ENCODE data around the gene UTP15. TPM values are rescaled to one million over a fixed set of nuclear protein-coding genes. Genes with fewer than 3 reads are reported as not detected.

Gene UTP15
- total and polyA plus RNA-seq, 4 donors = 5.0 to 17.0 (median 10.5) TPM

DNA sequence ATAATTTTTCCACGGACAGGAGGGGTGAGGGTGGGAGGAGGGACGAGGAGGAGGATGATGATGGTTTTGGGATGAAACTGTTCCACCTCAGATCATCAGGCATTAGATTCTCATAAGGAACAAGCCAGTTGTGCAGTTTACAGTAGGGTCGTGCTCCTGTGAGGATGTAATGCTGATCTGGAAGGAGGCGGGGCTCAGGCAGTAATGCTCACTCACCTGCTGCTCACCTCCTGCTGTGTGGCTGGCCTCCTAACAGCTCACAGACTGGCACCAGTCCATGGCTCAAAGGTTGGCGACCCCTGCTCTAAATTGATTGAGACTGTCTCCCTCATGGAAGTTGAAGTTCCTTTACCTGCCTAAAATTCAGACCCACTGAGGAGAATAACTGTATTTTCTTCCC, 33.3 kb upstream of the UTP15 start:
- WGBS, 2 donors = 82 to 87% methylated on average over 5 of the region's 5 CpGs
- H3K27me3 ChIP-seq (ENCODE audit: control insufficient read depth in 1 of 2, insufficient read depth in 2 of 2, low read length in 1 of 2) = no peaks in the 10 kb centered on the region
- H3K36me3 ChIP-seq (ENCODE audit: control insufficient read depth in 1 of 2, insufficient read depth in 2 of 2, low read length in 1 of 2) = no peaks in the 10 kb centered on the region
- DNase-seq (no peak), ATAC-seq (ENCODE audit: low FRiP score) (no peak)
- intact Hi-C loops (cut with DNase I) = no loop called here
- H3K4me1 ChIP-seq (ENCODE audit: control insufficient read depth in 1 of 2, insufficient read depth in 2 of 2, low read length in 2 of 2) = peaks cover 0 to 2% of the 10 kb centered on the region in 2 donors
- H3K4me3 ChIP-seq (ENCODE audit: low read length in 2 of 2) = no peak overlapping the region
- H3K27ac ChIP-seq (ENCODE audit: low read depth in 1 of 2, low read length in 2 of 2) = no peak overlapping the region
- H3K9me3 ChIP-seq (ENCODE audit: control insufficient read depth, low read length) = no peaks in the 10 kb centered on the region

- H3K36me3 ChIP-seq (ENCODE audit: control insufficient read depth in 1 of 2, insufficient read depth in 2 of 2, low read length in 1 of 2) = no peaks in the 10 kb centered on the region
- no peaks in the 10 kb centered on the region for H3K9me3 ChIP-seq (ENCODE audit: control insufficient read depth, low read length)
- H3K27me3 ChIP-seq (ENCODE audit: control insufficient read depth in 1 of 2, insufficient read depth in 2 of 2, low read length in 1 of 2) = no peaks in the 10 kb centered on the region
- H3K4me3 ChIP-seq (ENCODE audit: low read length in 2 of 2) = no peak overlapping the region
- H3K4me1 ChIP-seq (ENCODE audit: control insufficient read depth in 1 of 2, insufficient read depth in 2 of 2, low read length in 2 of 2) = peaks cover 0 to 2% of the 10 kb centered on the region in 2 donors
- intact Hi-C loops (cut with DNase I) = no loop called here
- 76 to 77% methylated on average over 5 of the region's 5 CpGs for WGBS, 2 donors
- no peak for ATAC-seq (ENCODE audit: low FRiP score)
- no peak overlapping the region for H3K27ac ChIP-seq (ENCODE audit: low read depth in 1 of 2, low read length in 2 of 2)
- no peak for DNase-seq
These were observed 31.4 kb upstream of the UTP15 start for GRCh38 chr5:73534011-73534644.

GRCh38 chr5:73534971-73535370, 30.6 kb upstream of the UTP15 start:
- no peaks in the 10 kb centered on the region for H3K36me3 ChIP-seq (ENCODE audit: control insufficient read depth in 1 of 2, insufficient read depth in 2 of 2, low read length in 1 of 2)
- intact Hi-C loops (cut with DNase I) = no loop called here
- no peaks in the 10 kb centered on the region for H3K27me3 ChIP-seq (ENCODE audit: control insufficient read depth in 1 of 2, insufficient read depth in 2 of 2, low read length in 1 of 2)
- no peak overlapping the region for H3K27ac ChIP-seq (ENCODE audit: low read depth in 1 of 2, low read length in 2 of 2)
- H3K4me3 ChIP-seq (ENCODE audit: low read length in 2 of 2) = no peak overlapping the region
- no peak for DNase-seq
- H3K4me1 ChIP-seq (ENCODE audit: control insufficient read depth in 1 of 2, insufficient read depth in 2 of 2, low read length in 2 of 2) = peaks cover 2% of the 10 kb centered on the region in 2 donors
- 92 to 99% methylated on average over 2 of the region's 2 CpGs for WGBS, 2 donors
- no peaks in the 10 kb centered on the region for H3K9me3 ChIP-seq (ENCODE audit: control insufficient read depth, low read length)
- no peak for ATAC-seq (ENCODE audit: low FRiP score)

GRCh38 chr5:73539730-73540129, 25.8 kb upstream of the UTP15 start:
- Histone ChIP-seq H3K27ac (ENCODE audit: low read depth in 1 of 2, low read length in 2 of 2) (no peak overlapping the region), H3K4me1 (ENCODE audit: control insufficient read depth in 1 of 2, insufficient read depth in 2 of 2, low read length in 2 of 2) (peaks cover 3% of the 10 kb centered on the region in 2 donors), H3K9me3 (ENCODE audit: control insufficient read depth, low read length) (no peaks in the 10 kb centered on the region), H3K36me3 (ENCODE audit: control insufficient read depth in 1 of 2, insufficient read depth in 2 of 2, low read length in 1 of 2) (no peaks in the 10 kb centered on the region), H3K4me3 (ENCODE audit: low read length in 2 of 2) (no peak overlapping the region), H3K27me3 (ENCODE audit: control insufficient read depth in 1 of 2, insufficient read depth in 2 of 2, low read length in 1 of 2) (no peaks in the 10 kb centered on the region)
- ATAC-seq (ENCODE audit: low FRiP score) = no peak
- intact Hi-C loops (cut with DNase I) = no loop called here
- 86 to 90% methylated on average over 2 of the region's 2 CpGs for WGBS, 2 donors
- DNase-seq = no peak

GRCh38 chr5:73540192-73540591, 25.4 kb upstream of the UTP15 start:
- no peak for ATAC-seq (ENCODE audit: low FRiP score)
- no peaks in the 10 kb centered on the region for H3K27me3 ChIP-seq (ENCODE audit: control insufficient read depth in 1 of 2, insufficient read depth in 2 of 2, low read length in 1 of 2)
- 90 to 97% methylated on average over 3 of the region's 3 CpGs for WGBS, 2 donors
- DNase-seq = no peak
- intact Hi-C loops (cut with DNase I) = no loop called here
- no peaks in the 10 kb centered on the region for H3K36me3 ChIP-seq (ENCODE audit: control insufficient read depth in 1 of 2, insufficient read depth in 2 of 2, low read length in 1 of 2)
- H3K4me3 ChIP-seq (ENCODE audit: low read length in 2 of 2) = no peak overlapping the region
- H3K9me3 ChIP-seq (ENCODE audit: control insufficient read depth, low read length) = no peaks in the 10 kb centered on the region
- no peak overlapping the region for H3K27ac ChIP-seq (ENCODE audit: low read depth in 1 of 2, low read length in 2 of 2)
- H3K4me1 ChIP-seq (ENCODE audit: control insufficient read depth in 1 of 2, insufficient read depth in 2 of 2, low read length in 2 of 2) = peaks cover 3% of the 10 kb centered on the region in 2 donors

DNA sequence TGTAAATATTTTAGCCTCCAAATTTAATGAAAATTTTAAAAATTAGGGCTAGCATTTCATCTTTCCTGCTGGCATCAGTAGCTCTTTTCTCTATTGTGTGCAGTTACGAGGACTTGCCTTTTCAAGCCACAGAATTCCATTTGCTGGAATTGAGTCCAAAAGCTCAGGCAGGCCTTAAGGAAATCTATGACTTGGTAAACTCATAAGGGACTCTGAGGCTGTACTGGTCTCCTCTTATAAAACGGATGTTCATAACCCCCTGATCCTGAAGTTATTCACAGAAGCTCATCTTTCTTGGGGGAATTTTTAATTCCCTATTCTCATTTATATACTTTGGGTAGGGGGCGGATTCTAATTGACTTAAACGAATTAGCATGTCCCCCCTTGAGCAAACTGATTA, 23.5 kb upstream of the UTP15 start:
- no peaks in the 10 kb centered on the region for H3K27me3 ChIP-seq (ENCODE audit: control insufficient read depth in 1 of 2, insufficient read depth in 2 of 2, low read length in 1 of 2)
- 41 to 47% methylated on average over 4 of the region's 4 CpGs for WGBS, 2 donors
- H3K9me3 ChIP-seq (ENCODE audit: control insufficient read depth, low read length) = no peaks in the 10 kb centered on the region
- H3K4me3 ChIP-seq (ENCODE audit: low read length in 2 of 2) = no peak overlapping the region
- H3K4me1 ChIP-seq (ENCODE audit: control insufficient read depth in 1 of 2, insufficient read depth in 2 of 2, low read length in 2 of 2) = peaks cover 3% of the 10 kb centered on the region in 2 donors
- no peaks in the 10 kb centered on the region for H3K36me3 ChIP-seq (ENCODE audit: control insufficient read depth in 1 of 2, insufficient read depth in 2 of 2, low read length in 1 of 2)
- DNase-seq (no peak), ATAC-seq (ENCODE audit: low FRiP score) (no peak)
- H3K27ac ChIP-seq (ENCODE audit: low read depth in 1 of 2, low read length in 2 of 2) = peak overlapping the region in 1 of 2 donors; percentile 84
- intact Hi-C loops (cut with DNase I) = no loop called here

DNA sequence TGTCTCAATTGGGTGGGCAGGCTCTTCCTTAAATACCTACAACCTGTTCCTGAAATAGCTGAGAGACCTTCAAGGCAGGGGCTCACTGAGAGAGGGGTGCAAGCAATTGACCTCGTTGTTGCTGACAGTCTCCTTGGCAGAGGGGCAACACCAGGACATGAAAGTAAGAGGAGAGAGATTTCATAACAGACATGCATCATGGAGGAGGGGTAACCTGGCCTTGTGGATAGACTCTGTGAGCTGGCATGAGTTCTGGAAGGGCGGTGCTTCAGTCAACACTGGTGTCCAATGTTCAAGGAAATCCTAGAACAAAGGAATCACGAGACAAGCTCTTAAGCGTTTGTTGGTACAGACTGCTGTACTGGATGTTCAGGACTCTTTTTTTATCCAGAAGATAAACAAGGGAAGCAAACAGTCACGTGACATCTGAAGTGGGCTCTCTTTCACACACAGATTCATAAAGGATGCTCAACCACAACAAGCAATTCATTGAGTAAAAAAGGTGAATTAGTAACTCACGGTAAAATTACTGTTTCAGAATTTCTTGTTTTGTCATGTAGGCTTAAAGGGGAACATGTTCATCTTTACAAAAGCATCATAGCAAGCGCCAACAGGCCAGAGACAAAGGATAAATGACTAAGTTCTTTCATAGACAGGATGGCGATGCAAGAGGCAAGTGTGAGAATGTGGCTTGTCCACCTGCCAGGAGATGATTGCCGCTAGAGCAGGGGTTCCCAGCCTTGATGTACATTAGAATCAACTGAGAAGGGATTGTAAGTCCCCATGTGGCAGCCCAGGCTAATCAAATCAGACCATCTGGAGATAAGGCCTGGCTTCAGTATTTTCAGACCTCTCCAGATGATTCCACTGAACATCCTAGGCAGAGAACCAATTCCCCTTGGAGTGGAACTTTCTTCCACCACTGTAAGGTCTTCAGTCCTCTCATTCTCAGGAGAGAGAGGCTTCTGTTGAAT, 20.8 kb upstream of the UTP15 start:
- H3K27ac ChIP-seq (ENCODE audit: low read depth in 1 of 2, low read length in 2 of 2) = no peak overlapping the region
- no peaks in the 10 kb centered on the region for H3K9me3 ChIP-seq (ENCODE audit: control insufficient read depth, low read length)
- no peaks in the 10 kb centered on the region for H3K36me3 ChIP-seq (ENCODE audit: control insufficient read depth in 1 of 2, insufficient read depth in 2 of 2, low read length in 1 of 2)
- intact Hi-C loops (cut with DNase I) = no loop called here
- H3K4me1 ChIP-seq (ENCODE audit: control insufficient read depth in 1 of 2, insufficient read depth in 2 of 2, low read length in 2 of 2) = peaks cover 3% of the 10 kb centered on the region in 2 donors
- no peaks in the 10 kb centered on the region for H3K27me3 ChIP-seq (ENCODE audit: control insufficient read depth in 1 of 2, insufficient read depth in 2 of 2, low read length in 1 of 2)
- DNase-seq (no peak), ATAC-seq (ENCODE audit: low FRiP score) (no peak)
- 81 to 84% methylated on average over 9 of the region's 9 CpGs for WGBS, 2 donors
- no peak overlapping the region for H3K4me3 ChIP-seq (ENCODE audit: low read length in 2 of 2)

DNA sequence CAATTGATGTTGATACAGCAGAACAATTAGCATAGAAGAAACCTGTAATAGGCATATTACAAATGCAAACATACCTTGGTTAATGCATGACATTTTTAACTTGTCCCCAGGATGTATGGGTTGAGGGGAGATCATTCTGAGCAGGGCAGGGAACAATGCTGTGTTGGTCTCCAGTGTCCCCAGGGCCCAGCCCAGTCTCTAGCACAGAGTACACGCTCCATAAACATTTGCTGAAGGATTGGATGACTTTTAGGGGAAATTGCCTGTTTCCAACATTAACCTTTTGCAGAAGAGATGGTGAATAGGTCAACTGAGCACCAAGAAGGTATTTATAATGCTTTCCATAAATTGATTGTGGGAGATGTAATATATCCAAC, 20.2 kb upstream of the UTP15 start:
- no peak overlapping the region for H3K27ac ChIP-seq (ENCODE audit: low read depth in 1 of 2, low read length in 2 of 2)
- H3K27me3 ChIP-seq (ENCODE audit: control insufficient read depth in 1 of 2, insufficient read depth in 2 of 2, low read length in 1 of 2) = no peaks in the 10 kb centered on the region
- no peak overlapping the region for H3K4me3 ChIP-seq (ENCODE audit: low read length in 2 of 2)
- ATAC-seq (ENCODE audit: low FRiP score) = no peak
- intact Hi-C loops (cut with DNase I) = no loop called here
- peaks cover 0 to 3% of the 10 kb centered on the region in 2 donors for H3K4me1 ChIP-seq (ENCODE audit: control insufficient read depth in 1 of 2, insufficient read depth in 2 of 2, low read length in 2 of 2)
- no peaks in the 10 kb centered on the region for H3K36me3 ChIP-seq (ENCODE audit: control insufficient read depth in 1 of 2, insufficient read depth in 2 of 2, low read length in 1 of 2)
- no peak for DNase-seq
- H3K9me3 ChIP-seq (ENCODE audit: control insufficient read depth, low read length) = no peaks in the 10 kb centered on the region
- WGBS, 2 donors = 63 to 67% methylated on average over 1 of the region's 1 CpG

GRCh38 chr5:73550016-73550415, 15.5 kb upstream of the UTP15 start:
- H3K27ac ChIP-seq (ENCODE audit: low read depth in 1 of 2, low read length in 2 of 2) = no peak overlapping the region
- H3K4me3 ChIP-seq (ENCODE audit: low read length in 2 of 2) = no peak overlapping the region
- no peaks in the 10 kb centered on the region for H3K27me3 ChIP-seq (ENCODE audit: control insufficient read depth in 1 of 2, insufficient read depth in 2 of 2, low read length in 1 of 2)
- ATAC-seq (ENCODE audit: low FRiP score) (no peak), DNase-seq (no peak)
- WGBS, 2 donors = 68 to 80% methylated on average over 1 of the region's 1 CpG
- intact Hi-C loops (cut with DNase I) = no loop called here
- H3K9me3 ChIP-seq (ENCODE audit: control insufficient read depth, low read length) = no peaks in the 10 kb centered on the region
- no peaks in the 10 kb centered on the region for H3K4me1 ChIP-seq (ENCODE audit: control insufficient read depth in 1 of 2, insufficient read depth in 2 of 2, low read length in 2 of 2)
- peaks cover 3 to 14% of the 10 kb centered on the region in 2 donors for H3K36me3 ChIP-seq (ENCODE audit: control insufficient read depth in 1 of 2, insufficient read depth in 2 of 2, low read length in 1 of 2)
